ENCODE data around the gene ZNF536. TPM values are rescaled to one million over a fixed set of nuclear protein-coding genes. Genes with fewer than 3 reads are reported as not detected.

ZNF536 gene
- total RNA-seq, 3 donors from 2014 or later = 1.3 to 7.3 (median 1.3) TPM

DNA sequence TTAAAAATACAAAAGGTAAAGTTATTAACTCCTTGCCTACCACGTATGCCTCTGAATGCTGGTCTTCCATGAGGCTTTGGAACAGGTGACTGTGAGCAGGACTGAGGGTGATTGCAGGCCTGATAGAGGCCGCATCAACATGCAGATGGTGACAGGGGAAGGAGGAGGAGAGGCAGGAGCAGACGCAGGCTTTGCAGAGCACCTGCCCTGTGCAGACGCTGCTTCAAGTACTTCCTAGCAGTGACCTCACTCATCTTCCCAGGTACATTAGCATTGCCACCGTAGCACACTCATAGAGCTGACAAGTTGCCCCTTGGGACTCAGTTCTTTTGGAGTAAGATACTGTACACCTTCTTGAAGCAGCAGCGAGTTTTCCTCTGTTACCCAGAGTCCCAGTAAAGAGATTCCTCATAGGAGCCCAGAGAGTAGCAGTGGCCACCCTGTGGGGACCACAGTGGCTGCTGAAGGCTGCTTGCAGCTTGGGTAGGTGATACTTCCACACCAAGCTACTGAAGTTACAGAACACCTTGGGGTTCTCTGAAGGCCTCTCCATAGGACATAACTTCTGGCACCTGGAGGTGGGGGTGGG, 56.0 kb downstream of the ZNF536 start:
- intact Hi-C loops (cut with DNase I, micrococcal nuclease) = no loop called here
- no peak for DNase-seq
- H3K4me3 ChIP-seq = no peak overlapping the region
- H3K9me3 ChIP-seq = no peaks in the 10 kb centered on the region
- ATAC-seq = no peak
- TF ChIP-seq CTCF (IDR thresholded peaks at IDR 0.05) = no peak
- H3K4me1 ChIP-seq (ENCODE audit: low read depth) = no peaks in the 10 kb centered on the region
- no peaks in the 10 kb centered on the region for H3K36me3 ChIP-seq (ENCODE audit: low read depth)

GRCh38 chr19:30428844-30429243, 56.7 kb downstream of the ZNF536 start:
- Histone ChIP-seq H3K4me1 (ENCODE audit: low read depth) (no peaks in the 10 kb centered on the region), H3K9me3 (no peaks in the 10 kb centered on the region), H3K4me3 (no peak overlapping the region), H3K36me3 (ENCODE audit: low read depth) (no peaks in the 10 kb centered on the region)
- TF ChIP-seq CTCF (IDR thresholded peaks at IDR 0.05) = no peak
- intact Hi-C loops (cut with DNase I, micrococcal nuclease) = no loop called here
- ATAC-seq = no peak
- DNase-seq = no peak

DNA sequence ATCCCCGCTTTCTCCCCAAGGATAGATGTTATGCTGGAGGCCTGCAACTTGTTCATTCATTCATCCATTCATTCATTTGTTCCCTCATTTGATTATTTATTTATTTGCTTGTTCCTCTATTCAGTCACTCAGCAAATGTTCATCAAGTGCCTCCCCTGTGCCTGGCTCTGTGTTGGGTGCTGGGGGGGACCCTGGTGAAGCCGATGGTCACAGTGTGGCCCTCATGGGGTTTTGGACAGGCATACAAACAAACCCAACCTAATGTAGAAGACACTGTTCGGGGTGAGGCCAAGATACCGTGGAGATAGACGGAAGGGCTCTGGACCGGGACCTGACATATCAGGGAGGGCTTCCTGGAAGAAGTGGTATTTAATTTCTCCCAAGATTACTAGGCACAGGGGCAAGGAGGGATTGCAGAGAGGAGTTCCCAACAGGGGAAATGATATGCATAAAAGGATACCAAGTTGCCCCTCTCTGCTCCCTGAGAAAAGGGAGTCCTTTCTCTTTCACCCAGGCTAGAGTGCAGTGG, 58.1 kb downstream of the ZNF536 start:
- no peak for TF ChIP-seq CTCF (IDR thresholded peaks at IDR 0.05)
- Histone ChIP-seq H3K9me3 (no peaks in the 10 kb centered on the region), H3K4me1 (ENCODE audit: low read depth) (no peaks in the 10 kb centered on the region), H3K36me3 (ENCODE audit: low read depth) (no peaks in the 10 kb centered on the region), H3K4me3 (no peak overlapping the region)
- DNase-seq = no peak
- ATAC-seq = no peak
- intact Hi-C loops (cut with DNase I, micrococcal nuclease) = no loop called here

DNA sequence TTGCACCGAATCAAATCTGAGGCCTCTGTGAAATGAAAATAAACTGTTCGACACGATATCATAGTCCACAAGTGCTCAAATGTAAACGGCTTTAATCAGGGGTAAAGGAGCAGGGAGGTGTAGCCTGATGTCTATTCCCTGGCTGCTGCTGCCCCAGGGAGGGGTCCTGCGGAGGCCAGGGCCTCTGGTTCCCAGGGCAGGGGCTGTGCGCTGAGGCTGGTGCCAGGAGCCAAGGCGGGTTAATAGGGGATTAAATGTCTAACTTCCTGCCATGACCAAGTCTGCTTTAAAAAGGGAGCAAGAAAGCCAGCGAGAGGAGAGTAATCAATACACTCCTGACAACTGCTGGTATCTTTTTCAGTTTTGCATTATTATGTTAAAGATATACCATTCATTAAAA, 59.4 kb downstream of the ZNF536 start:
- Histone ChIP-seq H3K4me3 (no peak overlapping the region), H3K4me1 (ENCODE audit: low read depth) (no peaks in the 10 kb centered on the region), H3K9me3 (no peaks in the 10 kb centered on the region), H3K36me3 (ENCODE audit: low read depth) (no peaks in the 10 kb centered on the region)
- TF ChIP-seq CTCF (IDR thresholded peaks at IDR 0.05) = no peak
- intact Hi-C loops (cut with DNase I, micrococcal nuclease) = no loop called here
- DNase-seq = no peak
- ATAC-seq = no peak

DNA sequence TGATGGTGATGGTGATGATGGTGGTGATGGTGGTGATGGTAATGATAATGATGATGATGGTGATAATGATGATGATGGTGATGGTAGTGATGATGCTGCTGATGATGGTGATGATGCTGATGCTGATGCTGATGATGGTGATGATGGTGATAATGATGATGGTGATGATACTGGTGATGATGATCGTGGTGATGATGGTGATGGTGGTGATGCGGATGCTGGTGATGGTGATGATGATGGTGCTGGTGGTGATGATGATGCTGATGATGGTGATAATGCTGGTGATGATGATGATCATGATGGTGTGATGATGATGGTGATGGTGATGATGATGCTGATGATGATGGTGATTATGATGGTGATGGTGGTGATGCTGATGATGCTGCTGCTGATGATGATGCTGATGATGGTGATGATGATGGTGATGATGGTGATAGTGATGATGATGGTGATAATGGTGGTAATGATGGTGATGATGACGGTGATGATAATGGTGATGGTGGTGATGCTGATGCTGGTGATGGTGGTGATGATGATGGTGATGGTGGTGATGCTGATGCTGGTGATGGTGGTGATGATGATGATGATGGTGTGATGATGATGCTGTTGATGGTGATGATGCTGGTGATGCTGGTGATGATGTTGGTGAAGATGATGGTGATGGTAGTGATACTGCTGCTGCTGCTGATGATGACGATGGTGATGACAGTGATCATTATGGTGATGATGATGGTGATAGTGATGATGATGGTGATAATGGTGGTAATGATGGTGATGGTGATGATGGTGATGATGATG, 62.8 kb downstream of the ZNF536 start:
- ATAC-seq (no peak), DNase-seq (no peak)
- no peak for TF ChIP-seq CTCF (IDR thresholded peaks at IDR 0.05)
- no peak overlapping the region for H3K4me3 ChIP-seq
- intact Hi-C loops (cut with DNase I, micrococcal nuclease) = no loop called here
- no peaks in the 10 kb centered on the region for H3K36me3 ChIP-seq (ENCODE audit: low read depth)
- H3K4me1 ChIP-seq (ENCODE audit: low read depth) = no peaks in the 10 kb centered on the region
- H3K9me3 ChIP-seq = no peaks in the 10 kb centered on the region

Data from mucosa of descending colon (tissue), 3 donors.